Right forelimb (tissue), 1 donor: ENCODE data around the gene GSG1L2.

Source experiments
- DNase-seq: peaks from one replicate; pipeline ENCODE4 v3.0.0-alpha.2; 2018

GSG1L2 gene

DNA sequence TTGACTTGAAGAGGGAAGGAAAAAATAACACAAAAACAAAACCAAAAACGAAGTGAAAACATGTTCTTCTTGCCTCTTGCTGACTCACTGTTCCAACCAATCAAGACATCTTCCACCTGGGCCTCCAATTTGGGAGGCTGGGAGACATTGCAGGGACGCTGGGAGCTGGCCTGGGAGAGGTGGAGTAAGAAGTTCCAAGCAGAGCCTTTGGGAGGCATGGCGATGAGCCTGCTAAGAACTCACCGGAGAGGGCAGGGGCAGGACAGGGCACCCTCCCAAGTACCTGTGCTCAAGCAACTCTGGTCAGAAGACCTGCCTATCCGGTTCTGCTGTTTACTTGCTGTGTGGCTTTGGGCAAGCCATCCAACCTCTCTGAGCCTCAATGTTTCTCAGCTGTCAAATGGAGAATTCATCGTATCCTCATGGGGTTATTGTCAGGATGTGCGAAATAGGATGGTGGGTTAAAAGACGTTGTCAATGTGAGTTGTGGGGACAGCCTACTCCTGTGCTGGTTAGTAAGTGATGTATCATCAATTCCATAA is 3.0 kb upstream of the GSG1L2 start:
- DNase-seq, result no peak

DNA sequence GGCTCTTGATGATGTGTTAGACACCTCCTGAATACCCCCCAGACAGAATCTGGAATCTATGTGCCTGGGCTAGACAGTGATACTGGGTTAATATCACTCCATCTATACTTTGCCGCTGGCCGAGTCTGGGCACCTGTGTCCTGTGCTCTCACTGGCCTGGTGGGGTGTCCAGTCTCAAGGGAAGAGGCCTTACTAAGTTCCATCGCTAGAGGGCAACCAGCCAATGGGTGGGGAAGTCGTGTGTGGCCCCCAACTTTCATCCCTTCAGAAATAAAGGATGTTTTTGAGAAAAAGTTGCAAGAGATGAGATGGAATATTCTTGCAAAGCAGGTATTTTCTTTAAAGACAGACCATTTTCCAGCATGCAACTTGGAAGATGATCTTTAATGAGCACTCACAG is 2.2 kb upstream of the GSG1L2 start:
- no peak for DNase-seq

DNA sequence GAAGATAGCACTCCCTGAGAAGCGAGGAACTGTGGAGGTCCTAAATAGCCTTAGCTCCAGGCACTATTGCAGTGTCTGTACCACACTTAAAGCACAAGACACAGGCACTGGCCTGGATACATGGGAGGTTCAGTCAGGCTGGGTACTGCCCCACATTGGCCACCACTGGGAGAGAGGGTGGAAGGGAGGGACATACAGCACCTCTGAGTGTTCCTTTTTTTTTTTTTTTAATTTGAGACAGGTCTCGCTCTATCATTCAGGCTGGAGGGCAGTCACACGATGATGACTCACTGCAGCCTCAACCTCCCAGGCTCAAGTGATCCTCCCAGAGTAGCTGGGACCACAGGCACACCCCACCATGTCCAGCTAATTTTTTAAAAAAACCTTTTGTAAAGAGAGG is 1.4 kb downstream of the GSG1L2 start:
- no peak for DNase-seq

DNA sequence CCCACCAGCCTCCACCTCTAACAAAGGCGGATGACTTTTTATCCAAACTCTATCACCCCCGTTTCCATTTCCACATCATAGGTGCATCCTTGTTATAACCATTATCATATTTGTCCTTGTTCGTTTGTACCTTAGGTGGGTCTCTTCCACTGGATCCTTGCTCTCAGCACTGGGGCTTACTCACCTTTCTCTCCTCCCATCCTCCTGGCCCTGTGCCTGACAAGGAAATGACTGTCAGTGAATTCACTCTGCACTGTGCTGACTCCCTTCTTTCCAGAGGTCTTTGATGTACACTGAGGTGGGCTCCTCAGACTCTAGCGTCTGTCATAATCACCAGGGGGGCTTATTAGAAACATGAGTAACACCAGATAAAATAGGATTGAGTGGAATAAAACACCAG is 3.1 kb downstream of the GSG1L2 start:
- no peak for DNase-seq

DNA sequence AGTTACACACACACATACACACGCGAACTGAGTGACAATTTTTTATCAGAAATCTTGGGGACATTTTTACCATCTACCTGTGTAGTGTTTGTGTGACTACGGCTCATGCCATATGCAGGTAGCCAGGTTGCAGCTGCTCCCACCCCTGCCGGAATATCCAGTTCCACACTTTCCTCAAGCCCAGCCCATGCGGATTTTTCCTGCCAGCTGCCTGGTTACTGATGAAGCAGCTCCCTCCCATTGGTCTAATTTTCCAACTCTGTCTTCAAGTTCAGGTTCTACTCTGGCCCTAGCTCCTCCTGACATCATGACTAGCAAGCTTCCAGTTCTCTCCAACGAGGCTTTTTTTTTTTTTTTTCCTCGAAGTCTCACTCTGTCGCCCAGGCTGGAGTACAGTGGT is 4.8 kb downstream of the GSG1L2 start:
- DNase-seq, result no peak

DNA sequence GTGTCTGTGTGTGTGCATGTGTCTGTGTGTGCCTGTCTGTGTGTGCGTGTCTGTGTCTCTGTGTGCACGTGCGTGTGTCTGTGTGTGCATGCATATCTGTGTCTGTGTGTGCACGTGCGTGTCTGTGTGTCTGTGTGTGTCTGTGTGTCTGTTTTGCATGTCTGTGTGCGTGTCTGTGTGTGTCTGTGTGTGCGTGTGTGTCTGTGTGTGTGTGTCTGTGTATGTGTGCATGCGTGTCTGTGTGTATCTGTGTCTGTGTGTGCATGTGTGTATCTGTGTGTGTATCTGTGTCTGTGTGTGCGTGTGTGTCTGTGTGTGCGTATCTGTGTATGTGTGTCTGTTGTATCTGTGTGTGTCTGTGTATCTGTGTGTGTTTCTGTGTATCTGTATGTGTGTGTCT is 5.4 kb downstream of the GSG1L2 start:
- DNase-seq, result no peak

DNA sequence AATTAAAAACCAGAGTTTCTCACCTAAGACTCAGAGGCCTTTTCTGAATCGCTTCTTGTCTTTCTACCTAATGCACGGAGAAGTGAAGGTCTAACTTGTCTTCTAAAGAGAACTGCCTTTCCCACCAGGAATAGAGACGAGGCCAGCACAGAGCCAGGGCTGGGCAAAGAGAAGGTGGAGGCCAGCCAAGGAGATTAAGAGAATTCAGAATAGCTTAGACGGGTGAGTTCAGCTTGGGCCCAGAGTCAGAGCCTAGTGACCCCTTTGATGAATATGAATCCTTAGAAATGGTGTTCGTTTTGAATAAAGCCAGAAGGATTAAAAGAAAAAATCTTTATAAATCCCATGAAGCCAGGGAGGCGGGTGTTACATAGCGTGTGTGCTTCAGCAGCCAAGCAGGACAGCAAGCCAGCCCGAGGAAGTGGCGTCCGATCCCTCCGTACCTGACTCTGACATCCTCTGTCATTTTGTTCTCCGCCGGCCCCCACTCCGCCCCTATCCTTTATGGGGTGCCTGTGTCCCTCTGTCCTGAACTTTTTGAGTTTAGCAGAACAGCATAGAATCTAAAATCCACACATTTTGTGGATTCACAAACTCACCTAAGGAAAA is 7.4 kb downstream of the GSG1L2 start:
- no peak for DNase-seq

DNA sequence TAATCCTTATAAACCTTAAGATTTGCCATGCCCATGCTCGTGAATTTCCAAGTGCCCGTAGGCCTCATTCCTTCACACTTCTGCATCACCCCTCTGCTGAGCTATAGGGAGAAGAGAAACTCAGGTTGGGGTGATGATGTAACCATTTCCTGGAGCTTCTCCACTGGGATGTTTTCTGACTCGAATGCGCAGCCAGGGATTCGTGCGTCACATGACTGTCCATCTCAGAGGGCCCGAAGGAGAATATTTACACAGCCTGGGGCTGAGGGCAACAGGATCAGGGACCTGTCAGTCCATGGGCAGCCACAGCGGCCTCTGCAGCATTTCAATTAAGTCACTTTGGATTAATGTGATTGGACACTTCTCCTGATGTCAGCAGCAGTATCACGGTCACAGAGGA is 8.7 kb downstream of the GSG1L2 start:
- DNase-seq, result no peak

DNA sequence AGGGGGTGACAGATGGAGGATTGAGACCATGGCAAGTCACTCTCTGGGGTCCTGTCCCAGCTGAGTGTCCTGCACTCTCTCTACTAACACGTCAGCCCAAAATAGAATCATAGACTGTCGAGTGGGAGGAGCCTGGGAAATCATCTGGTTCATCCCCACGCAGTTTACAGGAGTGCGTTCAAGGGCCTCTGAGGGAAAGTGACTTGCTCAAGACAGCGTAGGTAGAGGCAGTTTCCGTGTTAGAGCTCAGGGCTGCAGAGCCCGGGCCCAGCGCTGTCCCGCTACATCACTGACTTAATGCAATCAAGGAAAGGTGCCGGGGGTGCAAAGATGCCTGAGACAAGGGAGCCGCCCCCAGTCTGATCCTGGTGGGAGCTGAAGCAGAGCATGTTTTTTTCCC is 10.3 kb downstream of the GSG1L2 start:
- DNase-seq, result no peak

DNA sequence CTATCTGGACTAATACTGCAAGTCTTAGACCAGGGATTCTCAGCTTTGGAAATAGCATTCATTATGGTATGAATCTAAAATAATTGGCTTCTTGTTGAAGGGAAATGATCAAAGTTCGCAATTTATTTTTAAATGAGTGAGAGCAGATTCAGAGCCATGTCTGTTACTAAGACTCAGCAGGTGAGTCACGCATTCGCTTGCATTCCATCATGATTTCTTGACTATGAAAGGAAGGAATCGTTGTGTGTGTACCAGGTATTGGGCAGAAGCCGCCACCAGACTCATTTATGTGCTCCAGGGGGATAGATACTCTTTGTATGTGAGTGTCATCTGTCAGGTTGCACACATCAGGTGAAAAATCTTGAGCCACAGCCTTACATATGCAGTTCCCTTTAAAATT is 10.8 kb downstream of the GSG1L2 start:
- DNase-seq, result no peak

DNA sequence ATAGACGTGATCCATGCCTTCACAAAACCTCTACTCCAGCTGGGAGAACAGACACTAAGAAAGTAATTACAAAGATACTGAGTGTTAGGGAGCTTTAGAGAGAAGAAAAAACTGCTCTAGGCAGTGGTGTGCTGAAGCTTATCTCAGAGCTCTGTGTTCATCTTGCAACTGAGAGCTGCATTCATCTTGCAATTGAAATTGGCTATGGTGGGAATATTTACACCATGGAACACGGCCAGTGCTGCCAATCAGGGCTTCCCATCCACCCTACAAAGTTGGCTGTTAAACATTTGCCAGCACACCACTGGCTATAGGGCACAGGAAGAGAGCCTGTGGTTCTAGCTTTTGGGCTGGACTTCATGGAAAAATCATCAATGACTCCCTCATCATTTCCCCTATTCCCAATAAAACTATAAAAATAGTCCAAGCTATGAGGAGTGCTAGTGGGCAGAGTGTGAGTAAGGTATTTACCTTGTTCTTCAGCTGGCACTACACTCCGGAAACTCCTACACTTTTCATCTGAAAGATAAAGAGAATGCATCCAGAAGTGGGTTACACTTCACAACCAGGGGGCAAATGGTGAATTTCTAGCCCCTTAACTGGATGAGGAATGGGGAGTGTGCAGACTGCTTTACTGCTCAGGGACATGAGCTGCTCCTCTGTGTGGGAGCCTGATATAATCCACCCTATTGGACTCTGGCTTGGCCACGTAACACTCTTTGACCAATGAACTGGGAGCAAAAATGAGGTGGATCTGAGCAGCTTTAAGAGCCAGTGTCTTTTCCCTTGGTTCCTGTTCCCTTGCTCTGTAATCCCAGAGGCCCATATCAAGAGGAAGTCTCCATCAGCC is 11.6 kb downstream of the GSG1L2 start:
- DNase-seq, result no peak

DNA sequence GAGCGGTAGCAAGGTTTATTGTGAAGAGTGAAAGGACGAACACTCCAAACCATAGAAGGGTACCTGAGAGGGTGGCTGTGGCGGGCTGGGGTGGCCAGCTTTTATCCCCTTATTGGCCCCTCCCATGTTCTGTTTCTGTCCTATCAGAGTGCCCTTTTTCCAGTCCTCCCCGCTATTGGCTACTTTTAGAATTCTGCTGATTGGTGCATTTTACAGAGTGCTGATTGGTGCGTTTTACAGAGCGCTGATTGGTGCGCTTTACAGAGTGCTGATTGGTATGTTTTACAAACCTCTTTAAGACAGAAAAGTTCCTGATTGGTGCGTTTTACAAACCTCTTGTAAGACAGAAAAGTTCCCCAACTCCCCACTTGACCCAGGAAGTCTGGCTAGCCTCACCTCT is 12.5 kb downstream of the GSG1L2 start:
- no peak for DNase-seq

DNA sequence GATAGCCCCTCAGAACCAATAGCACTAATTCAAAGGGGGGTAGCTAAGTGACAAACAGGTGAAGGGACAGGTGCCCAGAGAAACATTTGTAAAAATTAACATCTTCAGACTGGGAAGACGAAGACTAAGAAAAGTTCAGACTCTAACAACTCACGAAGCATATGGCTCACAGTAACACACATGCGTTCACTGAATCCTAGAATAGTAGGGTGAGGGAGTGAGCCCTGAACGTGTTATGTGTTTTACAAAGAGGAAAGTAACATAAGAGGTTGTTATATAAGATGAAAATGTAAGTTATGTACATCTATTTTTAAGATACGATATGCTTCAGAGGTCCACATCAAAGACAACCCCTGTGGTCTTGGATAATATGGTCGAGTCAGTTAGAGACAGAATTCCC is 15.2 kb downstream of the GSG1L2 start:
- no peak for DNase-seq

DNA sequence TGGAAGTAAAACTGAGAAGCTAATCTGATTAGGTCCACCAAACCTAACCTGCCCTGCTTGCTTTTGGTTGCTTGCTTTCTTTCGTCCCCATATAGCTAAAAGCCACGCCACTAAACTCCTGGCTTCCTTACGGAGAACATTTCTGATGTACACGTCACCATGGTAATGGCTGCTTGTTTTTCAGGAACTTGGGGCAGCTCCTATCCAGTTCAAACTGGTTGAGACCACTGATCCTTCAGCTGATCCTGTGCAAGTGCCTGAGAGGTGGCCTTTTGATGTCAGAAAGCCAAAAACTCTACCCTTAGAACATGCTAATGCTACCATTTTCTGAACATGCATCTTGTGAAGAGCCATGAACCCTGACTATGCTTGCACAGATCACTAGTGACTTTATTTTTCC is 16.1 kb downstream of the GSG1L2 start:
- no peak for DNase-seq

DNA sequence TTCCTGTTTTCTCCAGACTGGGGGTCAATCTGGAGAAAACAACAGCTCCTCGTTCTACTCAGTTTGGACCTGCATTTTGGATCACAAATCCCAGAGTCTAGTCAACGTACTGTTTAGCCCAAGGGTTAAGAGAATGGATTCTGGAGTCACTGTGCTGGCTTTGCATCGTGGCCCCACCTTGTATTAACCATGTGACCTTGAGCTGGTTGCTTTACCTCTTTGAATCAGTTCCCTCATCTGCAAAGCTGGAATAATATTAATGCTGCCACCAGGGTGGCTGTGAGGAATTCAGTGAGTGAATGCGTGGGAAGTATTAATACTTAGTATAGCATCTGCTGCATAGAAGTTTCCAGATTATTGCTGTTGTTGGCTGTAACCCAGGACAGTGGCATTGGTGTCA is 19.2 kb downstream of the GSG1L2 start:
- DNase-seq, result no peak

DNA sequence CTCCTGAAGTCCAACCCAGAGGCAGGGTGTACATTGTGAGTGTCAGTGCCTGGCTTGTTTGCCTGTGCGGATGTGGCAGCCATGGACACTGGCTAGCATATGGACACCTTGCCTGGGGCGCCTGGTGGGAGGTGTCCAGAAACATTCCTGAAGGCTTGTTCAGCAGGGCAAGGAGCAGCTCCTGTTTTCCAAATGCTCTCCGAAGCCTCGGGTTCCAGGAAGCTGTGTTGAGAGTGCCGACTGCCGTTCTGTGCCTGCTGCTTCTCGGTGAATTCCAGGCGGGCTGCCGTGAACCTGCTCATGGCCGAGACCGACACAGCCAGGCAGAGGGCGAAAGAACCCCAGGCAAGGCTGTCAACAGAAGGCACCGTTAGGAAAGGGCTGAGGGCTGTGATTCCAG is 19.6 kb downstream of the GSG1L2 start:
- DNase-seq, result no peak

DNA sequence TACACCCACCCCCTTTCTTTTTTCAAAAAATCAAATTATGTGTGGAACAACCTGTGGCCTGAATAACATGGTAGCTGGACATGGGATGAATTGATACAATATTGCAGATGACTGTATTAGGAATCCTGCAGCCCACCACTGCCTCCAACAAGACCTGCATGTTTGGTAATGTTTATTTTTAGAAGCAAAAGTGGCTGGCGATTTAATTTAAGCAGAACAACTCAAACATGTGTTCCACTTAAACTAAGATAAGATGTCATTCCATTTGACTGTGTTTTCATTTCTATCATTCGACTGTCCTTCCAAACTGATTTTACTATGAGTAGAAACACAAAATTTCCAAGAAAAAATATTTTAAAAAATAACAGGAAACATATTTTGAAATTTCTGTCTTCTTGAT is 20.4 kb downstream of the GSG1L2 start:
- no peak for DNase-seq

DNA sequence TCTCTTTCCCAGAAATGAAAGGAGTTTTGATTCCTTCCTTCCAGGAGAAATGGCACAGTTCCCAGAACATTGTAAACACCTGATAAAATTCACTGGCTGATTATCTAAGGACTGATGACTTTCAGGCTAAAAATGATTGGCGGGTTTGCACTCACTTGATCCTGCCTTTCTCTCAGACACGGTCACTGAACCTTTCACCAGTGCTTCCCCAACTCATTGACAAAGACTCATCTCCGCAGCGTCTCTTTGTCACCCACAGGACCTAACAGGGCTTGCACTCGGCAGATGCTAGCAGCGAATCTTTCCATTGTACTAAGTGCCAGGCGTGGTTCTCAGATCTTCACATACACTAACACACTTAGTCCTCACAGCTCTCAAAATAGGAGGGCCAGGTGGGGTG is 23.2 kb downstream of the GSG1L2 start:
- DNase-seq, result no peak

DNA sequence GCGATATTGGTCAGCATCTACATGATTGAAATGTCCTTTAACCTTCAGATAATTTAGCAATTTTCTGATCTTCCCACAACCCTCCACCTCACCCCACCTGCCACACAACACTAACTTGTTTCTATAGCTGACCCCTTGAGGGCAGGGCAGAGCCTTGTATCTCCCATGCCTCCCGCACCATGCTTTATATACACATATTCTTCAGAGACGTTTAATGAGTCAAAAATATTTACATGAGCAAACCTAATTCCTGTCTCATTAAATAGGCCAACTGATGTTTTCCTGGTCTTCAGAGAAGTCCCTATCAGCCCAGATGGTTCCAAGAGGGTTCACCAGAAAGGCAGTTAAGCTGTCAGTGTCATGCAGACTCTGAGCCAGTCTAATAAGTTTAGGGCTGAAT is 23.9 kb downstream of the GSG1L2 start:
- no peak for DNase-seq

DNA sequence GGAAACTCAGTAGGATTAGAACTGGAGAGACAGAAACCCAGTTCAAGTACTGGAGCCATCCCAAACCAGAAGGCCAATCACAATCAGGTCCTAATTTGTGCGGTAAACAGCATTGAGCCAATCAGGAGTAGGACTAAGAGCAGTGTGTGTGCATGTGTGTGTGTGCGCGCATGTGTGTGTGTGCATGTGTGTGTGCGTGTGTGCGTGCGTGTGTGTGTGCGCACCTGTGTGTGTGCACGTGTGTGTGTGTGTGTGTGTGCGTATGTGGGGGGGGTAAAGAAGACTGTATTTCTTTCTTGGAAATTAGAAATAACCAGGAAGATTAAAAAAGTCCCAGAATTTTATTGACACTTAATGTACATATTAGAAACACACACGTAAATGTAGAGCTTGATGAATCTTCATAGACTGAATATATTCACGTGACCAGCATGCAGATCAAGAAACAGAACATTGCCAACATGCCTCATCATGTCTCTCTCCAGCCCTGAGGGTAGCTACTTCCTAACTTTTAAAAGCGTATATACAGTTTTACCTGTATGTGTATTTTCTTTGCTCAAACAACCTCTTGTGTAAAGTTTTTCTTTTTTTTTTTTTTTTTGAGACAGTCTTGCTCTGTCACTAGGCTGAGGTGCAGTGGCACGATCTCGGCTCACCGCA is 29.6 kb downstream of the GSG1L2 start:
- DNase-seq, result no peak

DNA sequence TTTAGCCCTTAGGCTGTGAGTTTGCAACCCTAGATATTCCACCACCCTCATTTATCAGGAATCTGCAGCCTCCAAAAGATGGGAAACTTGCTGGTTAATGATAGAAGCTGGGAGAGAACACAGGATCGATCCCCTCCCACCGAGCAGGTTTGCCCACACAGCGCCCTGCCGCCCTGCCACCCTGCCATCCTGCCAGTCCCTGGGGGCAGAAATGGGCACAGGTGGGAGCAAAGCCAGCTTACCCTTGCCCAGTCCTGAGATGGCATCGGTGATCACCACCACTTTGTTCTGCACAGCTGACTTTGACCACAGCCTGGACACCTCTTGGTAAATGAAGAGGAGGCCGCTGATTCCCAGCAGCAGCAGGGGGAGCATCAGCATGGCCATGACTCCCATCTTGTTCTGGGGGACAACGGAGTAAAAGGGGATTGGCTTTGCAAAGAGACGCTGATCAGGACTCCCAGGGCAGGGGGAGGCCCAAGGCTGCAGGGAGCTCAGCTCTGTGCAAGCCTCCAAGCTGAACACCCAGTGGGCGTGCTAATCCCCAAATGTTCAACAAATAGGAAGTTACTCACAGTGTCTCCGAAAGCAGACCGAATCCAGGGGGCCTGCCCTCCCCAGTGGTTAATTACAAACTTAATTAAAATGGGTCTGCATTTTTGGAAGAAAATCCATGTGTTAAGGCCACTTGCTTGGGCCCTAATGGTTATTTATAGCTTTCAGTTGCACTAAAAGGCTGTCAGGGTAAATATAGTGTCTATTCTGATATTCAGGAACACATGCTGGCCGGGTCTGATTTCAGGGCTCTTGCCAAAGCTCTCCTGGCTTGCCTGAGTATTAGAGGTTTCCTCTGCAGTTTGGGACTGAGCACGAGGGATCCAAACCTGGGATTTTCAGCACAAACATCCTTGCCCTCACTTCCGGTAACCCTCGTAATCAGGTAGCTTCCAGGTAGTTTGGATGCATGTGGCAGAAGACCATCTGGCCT is 30.7 kb downstream of the GSG1L2 start, which contains the start of gene DHRS7C:
DHRS7C (minus strand) TSS at position 704 of the 988 bp plus-strand sequence; CDS start at position 396, 308 bp downstream.
- no peak for DNase-seq

DNA sequence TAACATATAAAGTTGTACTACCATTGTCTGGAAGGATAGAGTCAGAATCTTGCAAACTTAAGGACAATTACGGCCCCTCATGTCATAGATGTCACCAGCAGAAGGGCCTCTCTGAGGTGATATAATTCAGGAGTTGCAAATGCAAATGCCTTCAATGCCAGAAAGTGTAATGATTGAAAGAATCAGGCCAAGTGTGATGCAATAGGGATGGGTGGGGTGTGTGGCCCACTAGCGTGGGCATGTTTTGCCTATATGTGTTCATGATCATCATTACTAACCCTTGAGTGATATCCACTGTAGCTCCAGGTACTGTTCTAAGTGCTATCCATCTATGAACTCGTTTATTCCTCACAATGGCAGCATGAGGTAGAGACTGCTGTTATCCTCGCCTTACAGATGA is 31.6 kb downstream of the GSG1L2 start:
- no peak for DNase-seq

DNA sequence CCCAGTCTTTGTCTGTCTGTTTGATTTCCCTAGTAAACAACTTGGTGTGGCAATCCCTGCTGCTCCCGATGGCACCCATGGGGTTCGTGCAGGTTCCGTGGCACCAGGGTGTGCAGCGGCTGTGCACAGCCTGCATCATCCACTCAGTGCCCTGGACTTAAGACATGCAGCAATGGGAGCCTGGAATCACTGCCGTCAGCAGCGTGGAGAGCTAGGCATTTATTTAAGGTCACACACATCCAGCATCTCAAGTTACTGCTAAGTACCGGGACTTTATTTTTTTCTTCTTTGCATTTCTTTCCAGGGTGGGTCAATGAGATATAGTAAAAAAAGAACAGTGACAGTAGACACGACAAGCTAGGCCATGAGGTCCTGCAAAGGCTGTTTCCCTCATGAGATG is 33.3 kb downstream of the GSG1L2 start:
- DNase-seq, result no peak
